ENCODE results near the gene CYP2J2.
A peak's percentile ranks its signal among the peaks of the same experiment; 100 is the strongest.
"Not testable (repeated sequence)": the region's sequence is repeated elsewhere in the genome, so short reads cannot be mapped to it uniquely, and the experiment has no call there.

CYP2J2 gene, protein sequence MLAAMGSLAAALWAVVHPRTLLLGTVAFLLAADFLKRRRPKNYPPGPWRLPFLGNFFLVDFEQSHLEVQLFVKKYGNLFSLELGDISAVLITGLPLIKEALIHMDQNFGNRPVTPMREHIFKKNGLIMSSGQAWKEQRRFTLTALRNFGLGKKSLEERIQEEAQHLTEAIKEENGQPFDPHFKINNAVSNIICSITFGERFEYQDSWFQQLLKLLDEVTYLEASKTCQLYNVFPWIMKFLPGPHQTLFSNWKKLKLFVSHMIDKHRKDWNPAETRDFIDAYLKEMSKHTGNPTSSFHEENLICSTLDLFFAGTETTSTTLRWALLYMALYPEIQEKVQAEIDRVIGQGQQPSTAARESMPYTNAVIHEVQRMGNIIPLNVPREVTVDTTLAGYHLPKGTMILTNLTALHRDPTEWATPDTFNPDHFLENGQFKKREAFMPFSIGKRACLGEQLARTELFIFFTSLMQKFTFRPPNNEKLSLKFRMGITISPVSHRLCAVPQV

DNA sequence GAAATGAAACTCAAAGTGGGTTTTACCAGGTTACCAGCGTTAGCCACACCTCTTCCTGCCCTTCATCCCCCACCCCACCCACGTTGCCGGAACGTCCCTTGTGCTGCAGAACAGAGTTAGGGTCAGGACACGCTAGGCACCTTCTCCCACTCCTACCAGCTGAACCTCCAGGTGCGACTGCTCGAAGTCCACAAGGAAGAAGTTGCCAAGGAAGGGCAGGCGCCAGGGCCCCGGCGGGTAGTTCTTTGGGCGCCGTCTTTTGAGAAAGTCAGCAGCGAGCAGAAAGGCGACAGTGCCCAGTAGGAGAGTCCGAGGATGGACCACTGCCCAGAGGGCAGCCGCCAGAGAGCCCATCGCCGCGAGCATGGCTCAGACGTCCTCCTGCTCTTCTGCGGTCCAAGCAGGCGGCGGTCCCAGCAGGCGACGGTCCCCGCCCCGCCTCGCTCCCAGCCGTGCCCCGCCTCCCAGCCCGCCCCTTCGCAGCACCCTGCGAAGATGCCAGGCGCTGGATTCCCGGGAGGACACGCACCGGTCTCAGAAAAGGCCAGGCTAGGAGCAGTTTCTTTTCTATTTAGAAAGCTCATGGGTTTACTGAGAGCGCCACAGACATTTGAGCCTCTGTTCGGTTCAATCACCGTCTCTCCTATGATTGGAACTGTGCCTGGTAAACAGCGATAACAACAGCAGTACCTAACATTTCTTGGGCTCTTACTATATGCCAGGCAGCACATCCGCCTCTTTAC lies at the start of gene CYP2J2:
Gene CYP2J2, minus strand, starts transcription at position 393 of the 743 bp plus-strand sequence. Its CDS starts 27 bp downstream, at position 366.
- DNase-seq: no peak

DNA sequence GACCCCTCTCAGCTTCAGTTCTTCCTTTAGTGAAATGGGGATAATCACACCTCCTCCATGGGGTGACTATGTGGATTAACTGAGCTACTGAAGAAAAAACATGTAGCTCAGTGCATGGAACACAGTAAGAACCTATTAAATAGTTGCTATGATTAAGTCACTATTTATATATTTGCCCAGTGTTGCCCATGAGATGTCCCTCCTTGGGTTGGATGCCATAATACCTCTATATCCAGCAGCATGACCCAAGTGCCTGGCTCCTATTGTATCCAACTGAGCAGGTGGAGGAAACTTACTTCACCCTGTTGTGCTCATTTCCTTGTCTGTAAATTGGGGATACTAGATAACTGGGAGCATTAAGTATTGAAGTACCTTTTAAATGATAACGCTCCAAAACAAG lies 47.1 kb upstream of the CYP2J2 start:
- no peak for DNase-seq

DNA sequence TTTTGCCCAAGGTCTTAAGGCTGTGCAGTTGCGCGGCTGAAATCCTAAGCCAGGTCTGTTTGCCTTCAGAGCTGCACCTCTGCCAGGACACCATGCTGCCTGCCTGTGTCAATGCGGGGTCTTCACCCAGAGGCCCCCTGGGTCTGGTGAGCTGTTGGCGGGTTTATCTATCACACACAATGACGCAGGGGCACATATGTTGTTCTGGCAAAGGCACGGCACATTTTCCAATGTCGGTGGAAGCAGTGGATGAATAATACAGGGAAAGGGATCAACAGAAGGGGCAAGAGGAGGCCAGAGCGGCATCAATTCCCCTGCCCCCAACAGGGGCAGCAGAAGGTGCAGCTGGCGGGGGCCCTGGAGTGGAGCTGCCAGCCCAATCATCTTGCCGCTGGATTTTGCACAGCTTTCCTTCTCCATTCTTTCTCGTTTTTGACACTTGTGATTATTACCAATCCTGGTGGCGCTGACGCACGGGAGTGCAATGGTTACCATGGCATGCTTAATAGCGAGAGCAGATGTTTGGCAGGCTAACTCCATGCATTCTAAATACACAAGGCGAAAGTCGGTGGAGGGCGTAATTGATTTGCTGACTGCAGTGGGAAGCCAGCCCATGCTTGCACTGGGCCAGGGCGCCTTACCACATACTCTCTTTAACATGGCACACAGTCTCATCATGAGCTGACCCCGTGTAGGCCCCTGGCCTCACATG lies 45.8 kb upstream of the CYP2J2 start:
- DNase-seq: no peak

DNA sequence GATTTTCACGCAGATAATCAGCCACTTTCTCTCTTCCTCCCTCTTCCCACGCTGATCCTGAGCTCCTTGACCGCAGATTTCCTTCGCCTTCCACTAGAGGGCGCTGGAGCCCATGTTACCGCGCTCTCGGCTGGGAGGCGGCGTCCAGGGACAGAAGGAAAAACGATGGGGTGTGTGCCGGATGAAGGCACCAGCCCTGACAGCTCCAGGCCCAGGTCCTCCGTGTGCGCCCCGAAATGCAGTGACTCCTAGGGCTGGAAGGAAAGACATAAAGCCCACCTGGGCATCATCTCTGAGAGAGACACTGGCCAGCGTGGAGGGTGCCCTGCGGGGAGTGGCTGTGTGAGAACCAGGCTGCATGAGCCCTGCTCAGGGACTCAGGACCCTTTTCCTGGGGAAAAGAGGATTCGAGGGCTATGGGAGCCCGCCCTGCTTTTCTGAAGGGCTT lies 44.9 kb upstream of the CYP2J2 start:
- peak; percentile 6 for DNase-seq

DNA sequence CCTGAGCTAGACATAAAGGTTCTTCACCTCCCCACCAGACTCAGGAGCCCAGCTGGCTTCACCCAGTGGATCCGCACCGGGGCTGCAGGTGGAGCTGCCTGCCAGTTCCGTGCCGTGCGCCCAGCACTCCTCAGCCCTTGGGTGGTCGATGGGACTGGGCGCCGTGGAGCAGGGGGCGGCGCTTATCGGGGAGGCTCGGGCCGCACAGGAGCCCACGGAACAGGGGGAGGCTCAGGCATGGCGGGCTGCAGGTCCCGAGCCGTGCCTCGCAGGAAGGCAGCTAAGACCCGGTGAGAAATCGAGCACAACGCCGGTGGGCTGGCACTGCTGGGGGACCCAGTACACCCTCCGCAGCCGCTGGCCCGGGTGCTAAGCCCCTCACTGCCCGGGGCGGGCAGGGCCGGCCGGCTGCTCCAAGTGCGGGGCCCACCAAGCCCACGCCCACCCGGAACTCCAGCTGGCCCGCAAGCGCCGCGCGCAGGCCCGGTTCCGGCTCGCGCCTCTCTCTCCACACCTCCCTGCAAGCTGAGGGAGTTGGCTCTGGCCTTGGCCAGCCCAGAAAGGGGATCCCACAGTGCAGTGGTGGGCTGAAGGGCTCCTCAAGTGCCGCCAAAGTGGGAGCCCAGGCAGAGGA lies 43.1 kb upstream of the CYP2J2 start:
- not testable (repeated sequence) for DNase-seq

DNA sequence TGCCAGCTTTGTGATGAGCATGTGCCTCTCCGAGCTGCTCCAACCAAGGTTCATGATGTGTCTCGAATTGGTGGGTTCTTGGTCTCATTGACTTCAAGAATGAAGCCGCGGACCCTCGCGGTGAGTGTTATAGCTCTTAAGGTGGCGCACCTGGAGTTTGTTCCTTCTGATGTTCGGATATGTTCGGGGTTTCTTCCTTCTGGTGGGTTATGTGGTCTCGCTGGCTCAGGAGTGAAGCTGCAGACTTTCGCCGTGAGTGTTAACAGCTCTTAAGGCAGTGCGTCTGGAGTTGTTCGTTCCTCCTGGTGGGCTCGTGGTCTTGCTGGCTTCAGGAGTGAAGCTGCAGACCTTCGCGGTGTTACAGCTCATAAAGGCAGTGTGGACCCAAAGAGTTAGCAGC lies 42.2 kb upstream of the CYP2J2 start:
- DNase-seq: not testable (repeated sequence)

DNA sequence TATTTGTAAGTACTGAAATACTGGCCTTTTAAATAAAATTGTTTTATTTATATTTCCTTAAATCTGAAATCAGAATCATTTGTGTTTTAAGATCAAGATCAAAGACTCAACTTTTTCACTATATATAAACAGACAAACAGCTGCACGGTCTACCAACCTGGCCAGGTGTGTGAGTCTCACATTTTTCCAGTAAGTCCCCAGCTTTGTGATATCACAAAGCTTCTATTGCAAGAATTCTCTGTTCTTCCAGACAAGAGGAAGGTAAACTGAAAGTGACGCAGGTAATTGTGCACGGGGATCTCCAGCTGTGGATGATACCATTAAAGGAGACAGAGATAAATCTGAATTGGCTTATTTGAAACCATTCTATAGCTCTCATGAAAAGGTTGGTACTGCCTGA lies 41.2 kb upstream of the CYP2J2 start:
- DNase-seq: no peak

DNA sequence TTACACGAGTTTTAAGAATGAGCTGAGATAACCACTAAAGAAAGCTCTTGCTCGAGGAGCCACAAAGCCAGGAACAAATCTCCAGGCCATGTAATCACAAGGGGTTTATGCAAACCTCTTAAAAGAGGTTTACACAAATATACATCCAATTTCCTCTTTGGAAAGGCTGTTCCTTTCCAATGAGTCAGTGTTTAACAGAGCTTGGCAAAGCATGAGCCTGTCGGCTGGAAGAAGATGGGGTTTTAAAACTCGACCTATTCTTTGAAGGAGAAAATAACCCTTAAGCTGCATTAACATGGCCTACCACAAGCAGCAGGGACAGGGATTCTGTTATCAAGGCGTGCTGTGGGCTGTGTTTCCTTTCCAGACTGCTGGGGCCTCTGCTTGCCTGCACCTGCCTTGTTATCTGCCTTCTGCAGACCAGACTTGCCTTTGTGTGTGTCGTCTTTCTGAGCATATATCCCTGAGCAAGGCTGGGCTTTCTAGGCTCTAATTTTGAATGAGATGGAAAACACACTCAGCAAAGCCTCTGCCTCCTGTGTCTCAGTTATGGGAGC lies 40.6 kb upstream of the CYP2J2 start:
- no peak for DNase-seq

DNA sequence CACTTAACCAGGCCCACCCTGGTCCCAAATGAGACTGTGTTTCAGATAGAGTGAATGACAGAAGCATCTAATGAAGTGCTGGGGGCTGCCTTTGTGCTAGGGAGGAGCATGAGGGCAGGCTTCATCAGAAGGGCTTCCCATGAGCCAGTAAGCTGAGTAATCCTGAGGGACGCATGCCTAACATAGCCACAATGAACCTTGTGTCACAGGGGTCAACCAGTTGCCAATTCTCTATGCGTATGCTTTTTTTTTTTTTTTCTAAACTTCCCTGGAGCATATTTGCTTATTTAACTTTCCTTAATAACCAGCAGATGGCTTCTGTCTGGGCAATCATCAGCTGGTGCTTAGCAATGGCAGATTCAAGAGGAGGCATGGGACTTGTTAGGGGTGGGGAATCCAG lies 25.5 kb upstream of the CYP2J2 start:
- DNase-seq: no peak

DNA sequence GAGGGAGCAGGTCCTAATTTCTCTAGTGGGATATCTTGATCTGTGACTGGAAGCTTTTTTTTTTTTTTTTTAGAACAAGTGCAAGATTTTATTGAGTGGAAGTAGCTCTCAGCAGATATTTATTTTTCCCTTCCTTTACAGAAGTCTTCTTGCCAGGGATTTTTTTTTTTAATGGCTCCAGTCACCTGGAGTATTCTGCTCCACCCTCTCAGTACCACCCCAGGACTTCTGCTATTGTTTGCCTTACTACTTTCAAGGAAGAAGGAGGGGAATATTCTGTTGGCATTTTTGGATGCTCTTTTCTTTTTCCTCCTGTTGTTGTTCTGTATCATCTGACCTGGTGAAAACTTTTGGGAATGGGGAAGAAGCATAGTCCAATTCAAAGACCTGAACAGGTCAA lies 23.1 kb upstream of the CYP2J2 start:
- DNase-seq: no peak

DNA sequence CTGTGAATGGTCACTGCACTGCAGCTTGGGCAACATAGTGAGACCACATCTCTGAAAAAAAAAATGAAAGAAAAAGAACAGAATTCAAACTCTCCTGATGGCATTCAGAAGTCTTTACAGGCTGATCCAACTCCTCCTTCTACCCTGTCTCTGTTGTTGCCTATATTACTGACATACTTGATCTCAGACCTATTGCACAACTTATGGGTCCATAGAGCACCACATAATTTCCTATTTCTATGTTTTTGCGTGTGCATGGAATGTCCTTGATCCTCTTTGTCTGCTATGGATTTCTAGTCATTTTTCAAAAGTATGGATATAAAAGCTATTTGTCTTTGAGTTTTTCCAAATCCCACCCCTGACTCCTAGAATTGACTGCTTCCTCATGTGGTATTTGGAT lies 22.4 kb upstream of the CYP2J2 start:
- DNase-seq: no peak

DNA sequence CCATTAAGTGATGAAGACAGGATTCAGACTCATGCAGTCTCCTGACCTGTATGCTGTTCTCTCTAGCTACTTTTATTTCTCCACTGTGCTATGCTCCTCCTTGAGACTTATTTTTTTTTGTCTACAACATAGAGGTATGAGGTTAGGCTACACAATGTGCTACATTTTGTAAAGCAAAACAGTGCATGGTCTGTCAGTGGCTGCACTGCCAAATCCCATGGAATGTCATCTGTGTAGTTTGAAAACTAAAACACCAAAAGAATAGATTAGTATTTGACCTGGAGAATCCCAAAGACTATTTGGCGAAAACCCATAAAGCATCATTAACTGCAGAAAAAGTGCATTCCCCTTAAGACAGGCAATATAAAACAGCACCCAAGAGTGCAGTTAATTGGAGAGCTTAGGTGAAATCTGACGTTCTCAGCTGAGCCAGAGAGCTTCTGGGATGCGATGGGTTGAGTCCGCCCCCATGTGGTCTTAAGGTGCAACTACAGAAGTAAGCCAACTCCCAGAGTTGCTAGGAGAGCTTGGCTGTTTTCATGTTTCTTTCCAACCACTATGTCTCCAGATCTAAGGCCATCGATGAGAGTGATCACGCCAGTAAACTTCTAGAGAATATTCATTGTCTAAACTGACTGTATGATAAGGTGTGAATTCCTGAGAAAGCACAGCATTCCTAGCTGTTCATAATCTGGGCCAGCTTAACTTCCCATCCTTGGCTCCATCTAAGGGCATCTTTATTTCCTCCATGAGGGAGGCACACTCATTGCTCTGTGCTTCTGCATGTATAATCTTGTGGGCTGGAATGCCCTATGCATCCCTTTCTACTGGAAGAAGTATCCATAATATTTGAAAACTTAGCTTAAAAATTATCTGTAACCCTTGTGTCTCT lies 20.7 kb upstream of the CYP2J2 start:
- peak; percentile 28 for DNase-seq

DNA sequence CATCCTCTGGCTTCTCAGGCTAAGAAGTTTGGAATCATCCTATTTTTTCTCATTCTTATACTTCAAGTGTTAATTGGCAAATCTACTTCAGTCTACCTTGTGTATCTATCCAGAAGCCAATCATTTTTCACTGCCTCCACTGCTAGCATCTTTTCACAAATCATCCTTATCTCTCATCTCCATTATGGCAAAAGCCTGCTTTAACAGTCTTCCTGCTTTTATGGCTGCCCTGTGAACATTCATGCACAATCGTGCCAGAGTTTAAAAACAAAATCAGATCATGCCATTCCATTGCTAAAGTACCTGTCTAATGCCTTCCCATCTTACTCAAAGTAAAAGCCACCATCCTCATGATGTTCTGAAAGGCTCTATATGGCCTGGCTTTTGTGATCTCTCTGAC lies 19.2 kb upstream of the CYP2J2 start:
- no peak for DNase-seq

DNA sequence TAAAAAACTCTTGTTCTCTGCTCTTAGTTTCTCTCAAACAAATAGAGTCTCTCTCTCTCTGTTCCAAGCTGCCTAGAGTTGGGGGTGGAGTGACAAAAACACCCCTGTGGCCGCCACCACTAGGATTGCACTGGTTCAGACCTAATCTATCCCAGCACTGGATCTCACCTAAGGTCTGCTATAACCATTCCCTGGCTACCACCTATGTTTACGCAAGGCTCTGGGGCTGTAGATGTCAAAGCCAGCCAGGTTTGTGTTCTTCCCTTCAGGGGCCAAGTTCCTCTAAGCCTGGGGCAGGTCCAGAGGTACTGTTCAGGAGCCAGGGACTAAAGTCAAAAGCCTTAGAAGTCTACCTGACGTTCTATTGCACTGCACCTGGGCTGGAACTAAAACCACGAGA lies 12.8 kb upstream of the CYP2J2 start:
- DNase-seq: no peak

DNA sequence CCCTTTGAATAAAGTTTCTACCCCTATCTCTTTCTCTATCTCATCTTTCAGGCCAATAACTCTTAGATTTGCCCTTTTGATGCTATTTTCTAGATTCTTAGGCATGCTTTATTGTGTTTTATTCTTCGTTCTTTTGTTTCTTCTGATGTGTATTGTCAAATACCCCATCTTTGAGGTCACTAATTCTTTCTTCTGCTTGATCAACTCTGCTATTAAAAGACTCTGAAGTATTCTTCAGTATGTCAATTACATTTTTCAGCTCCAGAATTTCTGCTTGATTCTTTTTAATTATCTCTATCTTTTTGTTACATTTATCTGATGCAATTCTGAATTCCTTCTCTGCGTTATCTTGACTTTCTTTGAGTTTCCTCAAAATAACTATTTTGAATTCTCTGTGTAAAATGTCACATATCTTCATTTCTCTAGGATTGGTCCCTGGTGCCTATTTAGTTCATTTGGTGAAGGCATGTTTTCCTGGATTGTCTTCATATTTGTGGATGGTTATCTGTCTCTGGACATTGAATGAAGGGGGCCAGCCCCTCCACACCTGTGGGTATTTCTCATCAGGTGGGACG lies 11.2 kb upstream of the CYP2J2 start:
- no peak for DNase-seq

DNA sequence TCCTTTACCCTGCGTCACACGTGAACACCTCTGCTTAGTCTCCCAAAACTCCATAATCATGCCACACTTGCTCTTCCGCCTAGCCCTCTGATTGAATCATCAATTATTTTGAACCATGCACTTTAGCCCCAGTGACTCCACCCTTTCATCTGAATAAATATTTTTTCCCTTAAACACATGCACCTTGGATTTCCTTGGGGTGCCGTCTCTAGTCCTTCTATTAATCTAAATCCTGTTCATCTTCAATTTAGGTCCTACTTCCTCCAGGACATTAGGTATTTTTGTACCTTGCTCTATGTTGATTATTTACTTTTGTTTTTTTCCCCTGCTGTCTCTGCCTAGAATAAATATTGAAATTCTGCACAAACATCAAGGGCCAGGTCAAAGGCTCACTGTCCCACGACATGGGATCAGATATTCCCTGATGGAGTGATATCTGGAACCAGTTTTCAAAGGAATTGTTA lies 9.8 kb upstream of the CYP2J2 start:
- DNase-seq: no peak

DNA sequence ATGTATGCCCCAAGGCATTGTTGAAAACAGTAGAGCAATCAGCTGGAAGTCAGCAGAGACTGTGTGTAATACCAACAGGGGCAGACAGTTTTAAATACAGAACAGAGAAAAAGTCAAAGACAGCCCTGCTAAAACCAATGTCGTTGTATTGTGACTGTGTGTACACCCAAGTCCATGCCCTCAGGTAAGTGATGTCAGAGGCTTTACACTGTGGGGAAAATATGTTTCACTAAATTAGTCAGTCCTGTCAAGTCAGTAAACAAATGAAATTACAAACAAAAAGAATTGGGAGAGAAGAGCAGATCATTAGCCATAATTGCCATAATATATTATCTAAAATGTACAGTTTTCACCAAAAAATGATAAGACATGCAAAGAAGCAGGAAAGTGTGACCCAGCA lies 2.4 kb upstream of the CYP2J2 start:
- DNase-seq: no peak

DNA sequence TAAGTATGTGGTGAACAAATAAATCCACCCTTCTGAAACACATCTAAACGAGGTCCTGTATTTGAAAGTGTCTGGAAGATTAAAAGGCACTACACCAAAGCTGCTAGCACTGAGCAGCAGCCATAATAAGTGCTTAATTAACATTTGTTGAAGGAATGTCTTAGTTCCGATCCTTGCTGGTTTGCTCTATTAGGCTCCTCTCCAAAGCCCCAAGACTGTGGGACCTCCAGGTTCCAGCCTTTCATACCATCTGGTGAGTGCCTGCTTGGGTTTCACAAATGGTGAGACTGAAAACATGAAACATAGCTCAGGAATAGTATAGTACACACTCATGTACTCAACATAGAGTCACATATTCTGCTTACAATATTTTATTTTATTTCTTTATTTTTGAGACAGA lies 640 bp upstream of the CYP2J2 start:
- no peak for DNase-seq

DNA sequence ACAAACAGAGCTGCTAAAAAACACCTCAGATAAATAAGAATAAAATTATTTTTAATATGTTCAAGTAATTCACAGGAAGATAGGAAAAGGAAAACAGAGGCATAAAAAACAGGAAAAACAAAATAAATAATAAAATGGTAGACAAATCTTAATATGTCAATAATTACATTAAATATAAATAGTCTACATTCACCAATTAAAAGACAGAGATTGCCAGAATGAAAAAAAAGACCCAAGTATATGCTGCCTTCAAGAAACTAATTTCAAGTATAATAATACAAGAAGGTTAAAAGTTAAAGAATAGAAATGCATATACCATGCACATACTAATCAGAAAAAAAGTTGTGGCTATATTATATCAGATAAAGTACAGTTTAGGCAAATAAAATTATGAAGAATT lies 1.9 kb downstream of the CYP2J2 start:
- no peak for DNase-seq

DNA sequence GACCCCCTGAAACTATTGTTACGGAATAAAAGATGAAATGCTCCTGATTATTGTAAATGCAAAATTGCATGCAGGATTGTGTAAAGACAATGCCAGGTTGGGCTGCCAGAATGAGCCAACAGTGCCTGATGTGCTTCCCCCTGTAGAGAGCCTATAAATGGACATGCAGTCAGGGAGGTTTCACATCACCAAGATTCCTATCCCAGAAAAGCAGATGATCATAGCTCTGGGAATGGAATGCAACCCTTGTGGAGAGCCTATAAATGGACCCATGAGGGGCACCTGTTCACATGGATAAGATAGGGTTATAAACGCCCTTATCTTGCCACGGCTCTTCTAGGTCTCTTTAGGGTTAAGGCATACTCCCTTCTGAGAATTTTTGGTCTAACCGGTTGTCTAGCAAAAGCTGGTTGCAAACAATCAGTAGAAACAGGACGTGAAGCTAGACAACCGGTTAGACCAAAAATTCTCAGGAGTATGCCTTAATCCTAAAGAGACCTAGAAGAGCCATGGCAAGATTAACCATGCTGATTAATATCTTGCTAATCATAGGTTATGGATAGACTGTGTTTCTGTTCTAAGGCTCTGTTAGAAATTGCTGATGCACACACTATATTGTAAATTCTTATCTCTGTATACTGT lies 5.2 kb downstream of the CYP2J2 start:
- DNase-seq: not testable (repeated sequence)

DNA sequence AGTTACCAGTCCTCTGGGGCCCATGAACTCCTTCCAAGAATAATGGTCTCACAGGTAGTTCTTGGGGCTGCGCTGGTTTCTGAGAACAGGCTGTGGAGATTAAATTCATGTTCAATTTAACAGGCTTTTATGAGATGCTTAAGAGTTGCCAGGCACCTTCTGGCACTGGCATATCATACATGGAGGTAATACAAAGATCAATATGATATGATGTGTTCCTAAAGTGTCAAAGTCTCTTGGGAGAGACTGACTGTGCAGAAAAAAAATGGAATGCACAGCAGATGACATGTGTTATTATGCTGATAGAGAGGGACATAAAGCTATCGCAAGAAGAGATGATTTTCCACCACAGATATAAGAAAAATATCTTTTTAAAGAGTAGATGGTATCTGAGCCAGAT lies 6.8 kb downstream of the CYP2J2 start:
- DNase-seq: no peak

Data from KG1 (cell line).